H7 (cell line): ENCODE measurements around the gene FLNA. TPM values are rescaled to one million over a fixed set of nuclear protein-coding genes. Genes with fewer than 3 reads are reported as not detected.

ENCODE experiments used
- DNase-seq: peaks from one replicate; pipeline ENCODE4 v3.0.0; 2012
- H3K27me3 ChIP-seq: 2 replicates; pipeline ENCODE4 v1.6.0; 2011; ENCODE audit warnings: mild to moderate bottlenecking, low read length; ENCODE audit not compliant: control insufficient read depth, insufficient read depth
- H3K36me3 ChIP-seq: replicated peaks from 2 replicates; pipeline ENCODE4 v1.5.1; 2011; ENCODE audit warnings: low read length; ENCODE audit not compliant: control insufficient read depth, insufficient read depth
- H3K4me3 ChIP-seq: 2 replicates; pipeline ENCODE4 v1.5.1; 2011; ENCODE audit warnings: low read depth, mild to moderate bottlenecking, control low read depth, low read length, moderate library complexity; ENCODE audit not compliant: insufficient read depth
- total RNA-seq: library from RNA; depleted of rRNA; stranded (reverse); fragments of >200 nt; shearing (Covaris generic); gene quantifications from 2 replicates; pipeline ENCODE4 v1.2.3, GENCODE V29; 2014

The FLNA gene
- total RNA-seq, 1 experiment from 2014 or later, result 799 TPM

DNA sequence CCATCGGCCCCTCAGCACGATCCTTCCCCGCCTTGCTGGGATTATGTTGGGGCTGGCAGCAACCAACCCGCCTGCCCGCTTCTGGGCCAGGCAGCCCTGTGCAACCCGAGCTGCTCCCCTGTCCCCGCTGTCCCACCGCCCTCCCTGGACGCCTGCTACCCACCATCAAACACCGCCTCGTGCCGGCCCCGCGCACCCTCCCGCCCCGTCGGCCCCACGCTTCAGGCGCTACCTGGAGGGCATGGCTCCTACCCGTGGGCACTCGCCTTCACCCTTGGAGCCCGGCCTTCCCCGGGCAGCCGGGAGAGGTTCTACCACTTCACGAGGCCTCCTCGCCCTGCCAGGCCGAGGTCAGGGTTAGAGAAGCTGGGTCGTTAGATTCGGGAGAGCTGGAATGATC, 41.9 kb downstream of the FLNA start:
- no peak for DNase-seq
- Histone ChIP-seq H3K27me3 (no peaks in the 10 kb centered on the region), H3K36me3 (no peaks in the 10 kb centered on the region), H3K4me3 (no peak overlapping the region)

DNA sequence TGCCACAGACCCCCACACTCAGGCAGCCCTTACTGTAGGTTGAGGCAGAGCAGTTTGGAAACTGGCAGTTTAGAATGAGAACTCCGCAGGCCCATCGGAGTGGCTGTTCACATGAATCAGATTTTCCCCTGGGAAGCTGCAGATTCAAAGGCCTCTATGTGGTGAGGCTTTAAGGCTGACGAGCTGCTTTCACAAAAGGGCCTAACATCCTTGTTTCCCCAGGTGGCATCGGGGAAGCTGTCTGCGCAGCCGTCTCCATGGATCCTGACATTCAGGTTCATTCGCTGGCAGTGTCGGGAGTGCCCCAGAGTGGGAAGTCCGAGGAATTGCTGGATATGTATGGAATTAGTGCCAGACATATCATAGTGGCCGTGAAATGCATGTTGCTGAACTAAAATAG, 45.1 kb downstream of the FLNA start:
- Histone ChIP-seq H3K27me3 (no peaks in the 10 kb centered on the region), H3K36me3 (no peaks in the 10 kb centered on the region), H3K4me3 (no peak overlapping the region)
- DNase-seq, result no peak

GRCh38 chrX:154328646-154329045, 45.8 kb downstream of the FLNA start:
- Histone ChIP-seq H3K36me3 (no peaks in the 10 kb centered on the region), H3K4me3 (no peak overlapping the region), H3K27me3 (no peaks in the 10 kb centered on the region)
- DNase-seq, result peak; percentile 10

- no peaks in the 10 kb centered on the region for H3K27me3 ChIP-seq
- no peaks in the 10 kb centered on the region for H3K36me3 ChIP-seq
- DNase-seq, result no peak
- no peak overlapping the region for H3K4me3 ChIP-seq
These were observed 47.2 kb downstream of the FLNA start for GRCh38 chrX:154327038-154327820.

GRCh38 chrX:154325541-154325940, 48.9 kb downstream of the FLNA start:
- no peak overlapping the region for H3K4me3 ChIP-seq
- no peaks in the 10 kb centered on the region for H3K36me3 ChIP-seq
- no peak for DNase-seq
- no peaks in the 10 kb centered on the region for H3K27me3 ChIP-seq

DNA sequence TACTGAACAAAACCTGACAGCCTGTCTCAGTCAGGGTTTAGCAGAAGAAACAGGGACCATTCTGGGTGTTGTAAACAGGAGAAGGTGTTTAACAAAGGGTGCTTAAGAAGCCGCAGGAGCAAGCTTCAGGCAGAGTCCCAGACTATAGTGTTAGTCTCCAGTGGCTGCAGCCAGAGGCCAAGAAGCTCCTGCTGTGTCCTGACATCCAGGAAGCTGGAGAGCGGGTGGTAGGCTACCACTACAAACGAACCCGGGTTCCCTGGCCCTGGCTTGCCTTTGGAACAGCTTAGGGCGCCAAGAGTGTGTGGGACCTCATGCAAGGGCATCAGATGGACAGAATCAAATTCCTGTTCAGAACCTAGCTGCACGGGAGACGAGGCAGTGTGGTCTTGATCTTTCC, 50.9 kb downstream of the FLNA start:
- Histone ChIP-seq H3K27me3 (no peaks in the 10 kb centered on the region), H3K4me3 (no peak overlapping the region), H3K36me3 (no peaks in the 10 kb centered on the region)
- no peak for DNase-seq

GRCh38 chrX:154322890-154323289, 51.5 kb downstream of the FLNA start:
- Histone ChIP-seq H3K27me3 (no peaks in the 10 kb centered on the region), H3K4me3 (no peak overlapping the region), H3K36me3 (no peaks in the 10 kb centered on the region)
- no peak for DNase-seq

GRCh38 chrX:154321594-154321993, 52.8 kb downstream of the FLNA start:
- Histone ChIP-seq H3K4me3 (no peak overlapping the region), H3K27me3 (no peaks in the 10 kb centered on the region), H3K36me3 (no peaks in the 10 kb centered on the region)
- no peak for DNase-seq

DNA sequence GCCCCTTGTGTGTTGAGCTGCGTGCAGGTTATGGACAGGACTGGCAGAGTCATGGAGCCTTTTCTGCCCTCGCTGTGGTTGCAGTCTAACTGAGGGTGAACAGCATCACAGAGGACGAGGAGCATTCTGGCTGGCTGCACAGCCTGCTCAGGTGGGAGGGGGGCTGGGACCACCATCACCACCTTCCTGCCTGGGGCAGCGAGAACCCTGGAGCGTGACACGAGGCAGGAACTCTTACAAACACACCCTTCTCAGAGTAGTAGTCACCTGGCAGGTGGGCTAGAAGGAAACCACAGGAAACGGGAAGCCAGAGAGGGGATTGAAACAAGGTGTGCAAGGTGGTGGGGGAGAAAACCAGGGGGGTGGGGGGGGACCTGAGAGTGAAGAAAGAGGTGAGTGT, 53.3 kb downstream of the FLNA start:
- Histone ChIP-seq H3K4me3 (no peak overlapping the region), H3K27me3 (no peaks in the 10 kb centered on the region), H3K36me3 (no peaks in the 10 kb centered on the region)
- DNase-seq, result no peak

DNA sequence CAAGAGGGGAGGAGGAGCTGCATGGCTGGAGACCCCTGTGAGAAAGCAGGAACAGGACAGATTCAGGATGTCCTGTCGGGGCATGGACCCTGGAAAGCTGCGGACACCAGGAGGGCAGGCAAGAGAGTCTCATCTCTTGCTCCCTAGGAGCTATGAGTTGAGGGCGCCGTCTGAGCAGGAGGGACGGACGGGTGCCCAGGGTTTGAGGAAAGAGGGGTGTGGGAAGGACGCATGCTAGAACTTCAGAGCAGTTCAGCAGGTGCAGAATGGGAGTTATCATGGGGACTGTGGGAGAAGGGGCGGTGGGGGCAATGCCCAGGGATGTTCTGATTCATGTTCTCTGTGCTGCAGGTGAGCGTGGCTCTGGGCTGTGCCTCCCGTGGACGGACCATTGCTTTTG, 54.0 kb downstream of the FLNA start:
- no peaks in the 10 kb centered on the region for H3K36me3 ChIP-seq
- no peaks in the 10 kb centered on the region for H3K27me3 ChIP-seq
- H3K4me3 ChIP-seq, result no peak overlapping the region
- DNase-seq, result no peak

DNA sequence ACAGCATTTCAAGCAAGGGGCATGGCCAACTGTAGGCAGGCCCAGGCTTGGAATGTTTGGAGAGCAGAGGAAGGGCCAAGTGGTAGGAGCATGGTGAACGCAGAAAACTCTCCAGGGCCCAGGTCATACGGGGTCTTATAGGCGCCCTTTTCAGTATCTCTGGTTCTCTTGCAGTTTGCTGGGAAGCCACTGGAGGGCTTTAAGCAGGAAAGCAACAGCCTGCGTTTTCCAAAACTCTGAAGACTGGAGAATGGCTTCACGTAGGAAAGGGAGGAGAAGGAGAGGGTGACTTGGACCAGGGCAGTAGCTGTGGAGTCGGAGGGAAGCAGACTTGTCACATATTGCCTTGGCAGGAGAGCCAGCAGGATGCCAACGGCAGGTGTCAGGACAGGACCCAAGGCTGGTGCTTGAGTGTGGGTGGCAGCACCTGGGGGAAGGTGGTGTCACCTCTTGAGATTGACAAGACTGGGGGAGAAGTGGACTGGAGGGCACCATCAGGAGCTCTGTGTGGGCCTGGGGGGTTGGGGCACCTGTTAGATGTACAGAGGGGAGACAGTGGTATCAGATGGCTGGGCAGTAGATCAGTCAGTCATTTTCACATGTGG, 56.9 kb downstream of the FLNA start:
- Histone ChIP-seq H3K4me3 (no peak overlapping the region), H3K27me3 (no peaks in the 10 kb centered on the region), H3K36me3 (no peaks in the 10 kb centered on the region)
- peak; percentile 71 for DNase-seq

DNA sequence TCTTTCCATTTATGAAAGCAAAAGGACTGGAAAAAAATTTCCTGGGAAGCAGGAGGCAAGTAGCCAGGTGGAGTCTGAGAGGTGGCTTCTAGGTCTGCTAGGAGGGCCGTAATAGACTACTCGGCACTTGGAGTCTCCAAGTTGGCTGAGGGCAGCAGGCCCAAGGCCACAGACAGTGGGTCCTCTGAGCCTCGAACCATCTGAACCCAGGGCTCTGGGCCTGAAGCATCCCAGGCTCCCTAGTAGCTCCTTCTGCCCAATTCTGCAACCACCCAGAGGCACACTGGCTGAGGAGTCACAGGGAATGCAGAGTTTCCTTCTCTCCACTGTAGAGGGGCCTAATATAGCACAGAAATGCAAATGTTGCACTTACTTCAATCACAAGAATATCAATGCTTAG, 59.0 kb downstream of the FLNA start:
- no peaks in the 10 kb centered on the region for H3K27me3 ChIP-seq

DNA sequence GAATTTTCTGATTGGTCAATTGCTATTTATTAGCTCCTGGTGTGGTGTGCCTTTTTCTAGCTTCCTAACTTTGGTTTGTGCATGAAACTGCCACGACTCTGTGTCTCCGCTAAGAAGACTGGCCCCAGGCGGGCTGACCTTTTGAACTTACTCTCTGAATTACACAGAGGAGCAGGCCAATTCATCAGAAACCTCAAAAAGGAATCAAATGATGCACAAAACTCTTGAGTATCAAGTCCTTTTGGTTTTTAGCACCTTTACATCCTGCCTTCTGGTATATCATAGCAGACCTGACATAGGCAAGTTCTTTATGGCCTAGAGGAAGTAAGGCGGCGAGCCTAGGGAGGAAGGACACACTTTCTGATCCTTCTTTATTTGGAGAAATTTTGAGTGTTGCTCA, 61.3 kb downstream of the FLNA start:
- no peak for DNase-seq
- H3K27me3 ChIP-seq, result no peaks in the 10 kb centered on the region
- H3K36me3 ChIP-seq, result no peaks in the 10 kb centered on the region
- H3K4me3 ChIP-seq, result no peak overlapping the region

More for the DNA sequence above, 59.0 kb downstream of the FLNA start:
- no peaks in the 10 kb centered on the region for H3K36me3 ChIP-seq
- no peak for DNase-seq
- H3K4me3 ChIP-seq, result no peak overlapping the region

- no peak overlapping the region for H3K4me3 ChIP-seq
- DNase-seq, result no peak
These were observed 62.3 kb downstream of the FLNA start for GRCh38 chrX:154312116-154312515.

GRCh38 chrX:154310616-154311536, 63.6 kb downstream of the FLNA start:
- Histone ChIP-seq H3K36me3 (no peaks in the 10 kb centered on the region), H3K27me3 (no peaks in the 10 kb centered on the region), H3K4me3 (no peak overlapping the region)
- no peak for DNase-seq

More at GRCh38 chrX:154312116-154312515, 62.3 kb downstream of the FLNA start:
- no peaks in the 10 kb centered on the region for H3K27me3 ChIP-seq
- H3K36me3 ChIP-seq, result no peaks in the 10 kb centered on the region
